ENCODE measurements around the gene EXOC2. TPM values are rescaled to one million over a fixed set of nuclear protein-coding genes. Genes with fewer than 3 reads are reported as not detected.
A peak's percentile ranks its signal among the peaks of the same experiment; 100 is the strongest.

EXOC2 gene
- total and polyA plus RNA-seq, 4 experiments from 2014 or later, result 38.2 to 48.3 (median 46.1) TPM

GRCh38 chr6:715709-716491 is 23.0 kb upstream of the EXOC2 start:
- POLR2A ChIA-PET (ENCODE audit: partially characterized antibody), result interaction anchor here (1.4 kb wide), 1 partner anchor 24 kb away, joined by 3 read pairs; no protein-coding TSS in a partner anchor
- CTCF ChIA-PET (ENCODE audit: partially characterized antibody), result no interaction called here
- Histone ChIP-seq H3K4me3 (ENCODE audit: low read length in 2 of 2) (no peak overlapping the region), H3K36me3 (ENCODE audit: insufficient read depth, low read length) (no peaks in the 10 kb centered on the region), H3K27ac (ENCODE audit: low read depth, low read length) (no peak overlapping the region), H3K4me1 (ENCODE audit: insufficient read depth, low read length) (peaks cover 7% of the 10 kb centered on the region), H3K27me3 (ENCODE audit: insufficient read depth, low read length) (no peaks in the 10 kb centered on the region), H3K9me3 (ENCODE audit: control insufficient read depth in 1 of 2, low read length in 2 of 2) (no peaks in the 10 kb centered on the region)
- peaks cover 0 to 6% of the 10 kb centered on the region in 2 donors for H3K36me3 Mint-ChIP-seq
- no peak overlapping the region for H3K27ac Mint-ChIP-seq
- H3K27me3 Mint-ChIP-seq, result peaks cover 0 to 1% of the 10 kb centered on the region in 2 donors
- intact Hi-C loops (cut with micrococcal nuclease), result no loop called here
- no peak for DNase-seq
- H3K4me1 Mint-ChIP-seq, result peaks cover 7 to 11% (median 9%) of the 10 kb centered on the region in 4 donors
- H3K9me3 Mint-ChIP-seq, result peaks cover 0 to 2% (median 0%) of the 10 kb centered on the region in 8 donors
- H3K4me3 Mint-ChIP-seq, result no peak overlapping the region

- H3K27ac Mint-ChIP-seq, result peak overlapping the region in 1 of 7 donors; percentile 1
- peaks cover 0 to 6% of the 10 kb centered on the region in 2 donors for H3K36me3 Mint-ChIP-seq
- ChIA-PET POLR2A (ENCODE audit: partially characterized antibody) (no interaction called here), CTCF (ENCODE audit: partially characterized antibody) (interaction anchor here (1.0 kb wide), 1 partner anchor 8 kb away, joined by 3 read pairs; no protein-coding TSS in a partner anchor)
- H3K4me1 Mint-ChIP-seq, result peaks cover 11 to 24% (median 18%) of the 10 kb centered on the region in 4 donors
- H3K4me3 ChIP-seq (ENCODE audit: low read length in 2 of 2), result no peak overlapping the region
- peaks cover 0 to 2% (median 0%) of the 10 kb centered on the region in 8 donors for H3K9me3 Mint-ChIP-seq
- no peak overlapping the region for H3K4me3 Mint-ChIP-seq
- no peak for DNase-seq
- intact Hi-C loops (cut with micrococcal nuclease), result no loop called here
- H3K27me3 ChIP-seq (ENCODE audit: insufficient read depth, low read length), result no peaks in the 10 kb centered on the region
- no peaks in the 10 kb centered on the region for H3K36me3 ChIP-seq (ENCODE audit: insufficient read depth, low read length)
- no peaks in the 10 kb centered on the region for H3K9me3 ChIP-seq (ENCODE audit: control insufficient read depth in 1 of 2, low read length in 2 of 2)
- no peak overlapping the region for H3K27ac ChIP-seq (ENCODE audit: low read depth, low read length)
- H3K4me1 ChIP-seq (ENCODE audit: insufficient read depth, low read length), result peaks cover 15% of the 10 kb centered on the region
- H3K27me3 Mint-ChIP-seq, result peaks cover 0 to 1% of the 10 kb centered on the region in 2 donors
These were observed 21.2 kb upstream of the EXOC2 start for GRCh38 chr6:714100-714499.

GRCh38 chr6:713351-713750 is 20.4 kb upstream of the EXOC2 start:
- H3K27me3 Mint-ChIP-seq, result peaks cover 0 to 1% of the 10 kb centered on the region in 2 donors
- H3K4me1 Mint-ChIP-seq, result peaks cover 12 to 24% (median 18%) of the 10 kb centered on the region in 4 donors
- DNase-seq, result no peak
- ChIA-PET CTCF (ENCODE audit: partially characterized antibody) (interaction anchor here (1.0 kb wide), 1 partner anchor 9 kb away, joined by 3 read pairs; no protein-coding TSS in a partner anchor), POLR2A (ENCODE audit: partially characterized antibody) (no interaction called here)
- H3K4me3 Mint-ChIP-seq, result peak overlapping the region in 4 of 8 donors; percentile 15 to 72 (median 52)
- H3K36me3 Mint-ChIP-seq, result peaks cover 0 to 6% of the 10 kb centered on the region in 2 donors
- intact Hi-C loops (cut with micrococcal nuclease), result no loop called here
- H3K27me3 ChIP-seq (ENCODE audit: insufficient read depth, low read length), result no peaks in the 10 kb centered on the region
- H3K9me3 Mint-ChIP-seq, result peaks cover 0 to 2% (median 0%) of the 10 kb centered on the region in 8 donors
- peak overlapping the region in 2 of 7 donors; percentile 10 to 40 for H3K27ac Mint-ChIP-seq
- H3K4me1 ChIP-seq (ENCODE audit: insufficient read depth, low read length), result peaks cover 15% of the 10 kb centered on the region
- no peak overlapping the region for H3K4me3 ChIP-seq (ENCODE audit: low read length in 2 of 2)
- H3K27ac ChIP-seq (ENCODE audit: low read depth, low read length), result no peak overlapping the region
- no peaks in the 10 kb centered on the region for H3K9me3 ChIP-seq (ENCODE audit: control insufficient read depth in 1 of 2, low read length in 2 of 2)
- no peaks in the 10 kb centered on the region for H3K36me3 ChIP-seq (ENCODE audit: insufficient read depth, low read length)

GRCh38 chr6:712805-713204 is 19.9 kb upstream of the EXOC2 start:
- Histone ChIP-seq H3K27ac (ENCODE audit: low read depth, low read length) (no peak overlapping the region), H3K9me3 (ENCODE audit: control insufficient read depth in 1 of 2, low read length in 2 of 2) (no peaks in the 10 kb centered on the region), H3K27me3 (ENCODE audit: insufficient read depth, low read length) (no peaks in the 10 kb centered on the region), H3K4me1 (ENCODE audit: insufficient read depth, low read length) (peaks cover 15% of the 10 kb centered on the region), H3K4me3 (ENCODE audit: low read length in 2 of 2) (no peak overlapping the region), H3K36me3 (ENCODE audit: insufficient read depth, low read length) (no peaks in the 10 kb centered on the region)
- Mint-ChIP-seq H3K9me3 (peaks cover 0 to 2% (median 0%) of the 10 kb centered on the region in 8 donors), H3K36me3 (peaks cover 0 to 6% of the 10 kb centered on the region in 2 donors), H3K4me1 (peaks cover 12 to 24% (median 18%) of the 10 kb centered on the region in 4 donors), H3K27me3 (peaks cover 0 to under 1% of the 10 kb centered on the region in 2 donors), H3K27ac (peak overlapping the region in 4 of 7 donors; percentile 16 to 51 (median 29)), H3K4me3 (peak overlapping the region in 4 of 8 donors; percentile 20 to 72 (median 56))
- intact Hi-C loops (cut with micrococcal nuclease), result no loop called here
- no peak for DNase-seq
- POLR2A ChIA-PET (ENCODE audit: partially characterized antibody), result no interaction called here
- CTCF ChIA-PET (ENCODE audit: partially characterized antibody), result interaction anchor here (3.2 kb wide), 1 partner anchor 9 kb away, joined by 26 read pairs; no protein-coding TSS in a partner anchor

- peaks cover 12 to 24% (median 18%) of the 10 kb centered on the region in 4 donors for H3K4me1 Mint-ChIP-seq
- Histone ChIP-seq H3K4me1 (ENCODE audit: insufficient read depth, low read length) (peaks cover 15% of the 10 kb centered on the region), H3K4me3 (ENCODE audit: low read length in 2 of 2) (peak overlapping the region in 1 of 2 donors; percentile 50), H3K36me3 (ENCODE audit: insufficient read depth, low read length) (no peaks in the 10 kb centered on the region), H3K27me3 (ENCODE audit: insufficient read depth, low read length) (no peaks in the 10 kb centered on the region), H3K9me3 (ENCODE audit: control insufficient read depth in 1 of 2, low read length in 2 of 2) (no peaks in the 10 kb centered on the region), H3K27ac (ENCODE audit: low read depth, low read length) (peak overlapping the region; percentile 84)
- ChIA-PET CTCF (ENCODE audit: partially characterized antibody) (interaction anchor here (1.1 to 3.2 kb wide), 3 partner anchors 9 to 11 kb away, joined by 3 to 26 read pairs (median 4); no protein-coding TSS in a partner anchor), POLR2A (ENCODE audit: partially characterized antibody) (interaction anchor here (2.1 to 2.6 kb wide), 2 partner anchors 9 to 19 kb away, joined by 11 to 25 read pairs; partner anchors contain the start of gene EXOC2)
- DNase-seq, result no peak
- H3K36me3 Mint-ChIP-seq, result peaks cover 0 to 6% of the 10 kb centered on the region in 2 donors
- H3K4me3 Mint-ChIP-seq, result peak overlapping the region in 7 of 8 donors; percentile 96 to 99 (median 99)
- intact Hi-C loops (cut with micrococcal nuclease), result loop anchor here (1.0 kb wide), 1 partner anchor 19 kb away; the partner anchor contains the start of gene EXOC2
- peaks cover 3 to 7% of the 10 kb centered on the region in 2 donors for H3K27me3 Mint-ChIP-seq
- peaks cover 0 to 2% (median 0%) of the 10 kb centered on the region in 8 donors for H3K9me3 Mint-ChIP-seq
- H3K27ac Mint-ChIP-seq, result peak overlapping the region; percentile 93 to 100 (median 98)
These were observed 19.0 kb upstream of the EXOC2 start for GRCh38 chr6:711925-712324.

- peak overlapping the region; percentile 96 to 99 (median 99) for H3K4me3 Mint-ChIP-seq
- POLR2A ChIA-PET (ENCODE audit: partially characterized antibody), result interaction anchor here (0.7 to 2.6 kb wide), 6 partner anchors 10 to 815 kb away, joined by 3 to 25 read pairs (median 4); partner anchors contain the start of gene EXOC2
- H3K9me3 Mint-ChIP-seq, result peaks cover 0 to 2% (median 0%) of the 10 kb centered on the region in 8 donors
- H3K36me3 ChIP-seq (ENCODE audit: insufficient read depth, low read length), result no peaks in the 10 kb centered on the region
- no peaks in the 10 kb centered on the region for H3K9me3 ChIP-seq (ENCODE audit: control insufficient read depth in 1 of 2, low read length in 2 of 2)
- H3K4me1 Mint-ChIP-seq, result peaks cover 12 to 24% (median 18%) of the 10 kb centered on the region in 4 donors
- intact Hi-C loops (cut with micrococcal nuclease), result loop anchor here (1.0 kb wide), 1 partner anchor 18 kb away; the partner anchor contains the start of gene EXOC2
- peak overlapping the region; percentile 84 for H3K27ac ChIP-seq (ENCODE audit: low read depth, low read length)
- peaks cover 15% of the 10 kb centered on the region for H3K4me1 ChIP-seq (ENCODE audit: insufficient read depth, low read length)
- H3K36me3 Mint-ChIP-seq, result peaks cover 0 to 6% of the 10 kb centered on the region in 2 donors
- no peaks in the 10 kb centered on the region for H3K27me3 ChIP-seq (ENCODE audit: insufficient read depth, low read length)
- CTCF ChIA-PET (ENCODE audit: partially characterized antibody), result interaction anchor here (0.9 to 3.2 kb wide), 5 partner anchors 9 to 118 kb away, joined by 3 to 26 read pairs (median 3); partner anchors contain the start of gene EXOC2
- peak overlapping the region; percentile 50 to 81 for H3K4me3 ChIP-seq (ENCODE audit: low read length in 2 of 2)
- peak; percentile 58 to 68 (median 63) for DNase-seq
- peaks cover 7 to 9% of the 10 kb centered on the region in 2 donors for H3K27me3 Mint-ChIP-seq
- H3K27ac Mint-ChIP-seq, result peak overlapping the region; percentile 93 to 100 (median 98)
These were observed 17.9 kb upstream of the EXOC2 start for GRCh38 chr6:710601-711571.

All from CD4-positive, alpha-beta memory T cell (primary cell).